Gastrocnemius medialis (tissue), 4 donors: ENCODE measurements around the gene MAP3K7. TPM values are rescaled to one million over a fixed set of nuclear protein-coding genes. Genes with fewer than 3 reads are reported as not detected.

Experiments used
- ATAC-seq, 2 donors: fragments of 150-250 bp; one replicate each; pipeline ENCODE4 v1.9.1; 2016
- DNase-seq, 2 donors: peaks; one replicate each; pipeline ENCODE4 v3.0.0-alpha.2; 2019
- H3K27ac ChIP-seq, 4 donors: fragments of 200-600 bp; sonication (generic); 1 replicate in 1 of 4; 2 replicates in 3 of 4; pipeline ENCODE4 v1.5.1; 2016 to 2018; ENCODE audit warnings: mild to moderate bottlenecking in 2 of 4, moderate library complexity in 1 of 4
- H3K27me3 ChIP-seq, 3 donors: fragments of 200-600 bp; sonication (generic) in 2 of 3; 1 replicate in 1 of 3; 2 replicates in 2 of 3; pipeline versions ENCODE4 v1.5.1 to v1.6.0; 2016 to 2019; ENCODE audit warnings: mild to moderate bottlenecking in 1 of 3, moderate library complexity in 1 of 3
- H3K36me3 ChIP-seq, 2 donors: fragments of 200-600 bp; sonication (generic) in 1 of 2; one replicate each; pipeline ENCODE4 v1.5.1; 2017 to 2018
- H3K4me1 ChIP-seq, 2 donors: fragments of 200-600 bp; sonication (generic) in 1 of 2; one replicate each; pipeline ENCODE4 v1.5.1; 2016 to 2017; ENCODE audit warnings: mild to moderate bottlenecking in 2 of 2
- H3K4me3 ChIP-seq, 4 donors: fragments of 200-600 bp; sonication (generic) in 3 of 4; 1 replicate in 1 of 4; 2 replicates in 3 of 4; pipeline ENCODE4 v1.5.1; 2016 to 2019; ENCODE audit warnings: mild to moderate bottlenecking in 2 of 4
- H3K9me3 ChIP-seq, 3 donors: fragments of 200-600 bp; sonication (generic) in 2 of 3; 1 replicate in 1 of 3; 2 replicates in 2 of 3; pipeline ENCODE4 v1.5.1; 2016 to 2019
- POLR2A ChIP-seq, 2 donors: fragments of 450-650 bp; IDR thresholded peaks; one replicate each; pipeline ENCODE4 v1.6.1; 2017; ENCODE audit warnings: antibody characterized with exemption in 2 of 2, mild to moderate bottlenecking in 2 of 2, moderate library complexity in 2 of 2
- in situ Hi-C, 4 donors: fragments of 200-750 bp; cut with MboI; loops; one replicate each; pipeline versions ENCODE4 v1.15.0 to v1.8.0; 2017; ENCODE audit warnings: low sequenced_read_pairs in 4 of 4
- intact Hi-C: fragments of 100-400 bp; cut with DNase I; formaldehyde crosslinking; loops from one replicate; pipeline ENCODE4 v1.15.1; 2023; ENCODE audit warnings: low total_unique reads
- total RNA-seq, 4 donors: library from RNA; depleted of rRNA; stranded (reverse); fragments of >200 nt; gene quantifications; one replicate each; pipeline versions ENCODE4 v1.1.0 to v1.2.3, GENCODE V29; 2016
- TF ChIP-seq, protein P1 (sequence below), 5 experiments: fragments of 450-650 bp in 3 of 5; fragments of 200-600 bp in 2 of 5; sonication (generic) in 2 of 5; IDR thresholded peaks in 4 of 5; conservative IDR thresholded peaks in 1 of 5; 1 replicate in 4 of 5; 2 replicates in 1 of 5; pipeline ENCODE4 v1.5.1; 2016 to 2019; ENCODE audit warnings: antibody characterized with exemption in 5 of 5, mild to moderate bottlenecking in 3 of 5, moderate library complexity in 3 of 5

Gene MAP3K7
- total RNA-seq, 4 donors from 2014 or later = 16.6 to 27.2 (median 18.9) TPM

DNA sequence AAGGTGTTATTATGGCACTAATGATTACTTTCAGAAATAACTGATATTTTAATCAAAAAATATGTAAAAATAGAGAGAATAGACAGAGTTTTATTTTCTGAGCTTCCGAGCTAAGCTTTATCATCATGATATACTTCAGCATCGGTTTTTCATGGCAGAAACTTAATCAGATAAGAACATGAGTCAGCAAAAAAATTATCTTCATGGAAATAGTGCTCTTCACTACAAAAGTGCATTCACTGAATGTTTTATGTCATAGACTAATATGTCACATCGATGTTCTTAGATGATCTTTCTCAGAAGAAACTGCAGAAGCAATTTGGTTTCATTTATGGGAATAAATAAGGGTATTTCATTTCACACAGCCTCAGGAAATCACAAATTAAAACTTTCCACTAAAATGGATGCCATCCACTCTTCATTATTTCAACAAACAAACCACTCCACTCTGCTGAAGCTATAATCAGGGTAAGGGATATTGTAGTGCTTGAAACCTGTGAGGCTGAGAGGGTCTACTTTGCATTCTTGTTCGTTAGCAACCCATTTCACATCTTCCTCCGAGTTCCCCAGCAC lies 10.2 kb upstream of the MAP3K7 start:
- Histone ChIP-seq H3K27me3 (no peaks in the 10 kb centered on the region), H3K4me1 (no peaks in the 10 kb centered on the region), H3K36me3 (no peaks in the 10 kb centered on the region), H3K9me3 (no peaks in the 10 kb centered on the region), H3K4me3 (no peak overlapping the region), H3K27ac (no peak overlapping the region)
- TF ChIP-seq, protein P1, sequence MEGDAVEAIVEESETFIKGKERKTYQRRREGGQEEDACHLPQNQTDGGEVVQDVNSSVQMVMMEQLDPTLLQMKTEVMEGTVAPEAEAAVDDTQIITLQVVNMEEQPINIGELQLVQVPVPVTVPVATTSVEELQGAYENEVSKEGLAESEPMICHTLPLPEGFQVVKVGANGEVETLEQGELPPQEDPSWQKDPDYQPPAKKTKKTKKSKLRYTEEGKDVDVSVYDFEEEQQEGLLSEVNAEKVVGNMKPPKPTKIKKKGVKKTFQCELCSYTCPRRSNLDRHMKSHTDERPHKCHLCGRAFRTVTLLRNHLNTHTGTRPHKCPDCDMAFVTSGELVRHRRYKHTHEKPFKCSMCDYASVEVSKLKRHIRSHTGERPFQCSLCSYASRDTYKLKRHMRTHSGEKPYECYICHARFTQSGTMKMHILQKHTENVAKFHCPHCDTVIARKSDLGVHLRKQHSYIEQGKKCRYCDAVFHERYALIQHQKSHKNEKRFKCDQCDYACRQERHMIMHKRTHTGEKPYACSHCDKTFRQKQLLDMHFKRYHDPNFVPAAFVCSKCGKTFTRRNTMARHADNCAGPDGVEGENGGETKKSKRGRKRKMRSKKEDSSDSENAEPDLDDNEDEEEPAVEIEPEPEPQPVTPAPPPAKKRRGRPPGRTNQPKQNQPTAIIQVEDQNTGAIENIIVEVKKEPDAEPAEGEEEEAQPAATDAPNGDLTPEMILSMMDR (IDR thresholded peaks at IDR 0.05 in 4 of 5, conservative IDR thresholded peaks at IDR 0.05 in 1 of 5) = no peak
- TF ChIP-seq POLR2A (IDR thresholded peaks at IDR 0.05) = no peak
- intact Hi-C loops = no loop called here
- no peak for DNase-seq
- in situ Hi-C loops = loop anchor here in 1 of 4 donors (25.0 kb wide), 1 partner anchor 1635 kb away; the partner anchor contains the start of gene RNGTT
- no peak for ATAC-seq

DNA sequence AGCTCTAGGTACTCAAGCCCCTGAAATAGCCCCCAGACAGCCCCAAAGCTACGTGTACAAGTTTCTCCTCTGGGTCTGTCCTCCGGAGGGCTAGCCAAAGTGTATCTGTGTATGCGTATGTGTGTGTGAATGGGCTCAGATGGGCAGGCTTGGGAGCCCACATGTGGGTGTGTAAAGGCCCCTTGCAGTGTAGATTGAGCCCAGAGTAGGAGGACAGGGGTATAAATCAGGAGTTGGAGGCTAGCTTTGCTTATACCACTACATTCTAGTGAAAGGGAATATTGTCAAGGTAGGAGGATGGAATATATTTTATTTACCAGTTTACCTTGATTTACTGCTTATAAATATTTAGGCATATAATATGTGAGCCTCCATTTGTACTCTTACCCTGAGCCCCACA lies 9.0 kb upstream of the MAP3K7 start:
- in situ Hi-C loops (loop anchor here in 1 of 4 donors (25.0 kb wide), 1 partner anchor 1634 kb away; the partner anchor contains the start of gene RNGTT), intact Hi-C loops (no loop called here)
- H3K9me3 ChIP-seq = no peaks in the 10 kb centered on the region
- ATAC-seq (no peak), DNase-seq (no peak)
- H3K4me1 ChIP-seq = no peaks in the 10 kb centered on the region
- H3K27ac ChIP-seq = no peak overlapping the region
- TF ChIP-seq, protein P1 (IDR thresholded peaks at IDR 0.05 in 4 of 5, conservative IDR thresholded peaks at IDR 0.05 in 1 of 5) = no peak
- no peak for TF ChIP-seq POLR2A (IDR thresholded peaks at IDR 0.05)
- no peak overlapping the region for H3K4me3 ChIP-seq
- no peaks in the 10 kb centered on the region for H3K27me3 ChIP-seq
- H3K36me3 ChIP-seq = no peaks in the 10 kb centered on the region

DNA sequence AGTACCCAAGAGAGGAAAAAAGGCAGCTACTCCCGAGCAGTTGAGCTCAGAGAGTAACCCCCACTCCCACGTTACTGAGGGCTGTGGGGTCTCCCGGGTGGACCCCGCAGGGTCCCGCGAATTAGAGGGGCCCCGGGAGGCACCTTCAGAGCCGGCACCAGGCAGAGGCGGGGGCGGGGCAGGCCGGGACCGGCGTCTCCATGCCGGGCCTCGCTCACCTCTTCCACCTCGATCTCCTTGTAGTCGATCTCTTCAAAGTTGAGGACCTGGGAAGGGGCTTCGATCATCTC lies 381 bp downstream of the MAP3K7 start:
- ATAC-seq = peak in 1 of 2 donors; percentile 33
- in situ Hi-C loops = loop anchor here in 1 of 4 donors (25.0 kb wide), 1 partner anchor 1624 kb away; the partner anchor contains the start of gene RNGTT
- intact Hi-C loops = no loop called here

DNA sequence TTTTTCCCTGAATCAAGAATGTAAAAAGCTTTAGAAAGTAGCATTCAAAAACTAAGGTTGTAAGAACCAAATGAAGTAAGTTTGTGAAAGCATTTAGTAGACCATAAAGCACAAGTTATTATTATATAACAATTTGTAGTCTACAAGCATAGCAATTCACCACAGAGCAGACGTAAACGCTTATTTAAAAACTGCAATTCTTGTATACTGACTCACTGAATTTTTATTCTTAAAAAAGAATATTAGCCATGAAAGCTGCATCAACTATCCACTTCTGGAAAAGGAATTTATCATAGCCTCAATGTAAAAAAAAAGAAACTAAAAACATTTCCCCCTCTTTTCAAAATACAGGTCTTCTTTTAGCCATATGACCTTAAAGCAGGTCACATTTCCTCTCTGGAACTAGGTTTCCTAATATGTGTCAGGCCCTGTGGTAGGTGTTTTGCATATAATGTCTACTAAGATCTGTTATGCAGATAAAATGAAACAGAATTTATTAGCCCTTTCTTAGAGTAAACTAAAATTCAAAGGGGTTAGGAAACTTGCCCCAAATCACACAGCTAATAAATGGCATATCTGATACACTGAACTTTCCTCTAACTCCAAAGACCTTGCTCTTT lies 2.1 kb downstream of the MAP3K7 start:
- H3K36me3 ChIP-seq = no peaks in the 10 kb centered on the region
- no peak overlapping the region for H3K27ac ChIP-seq
- no peak for DNase-seq
- TF ChIP-seq, protein P1 (IDR thresholded peaks at IDR 0.05 in 4 of 5, conservative IDR thresholded peaks at IDR 0.05 in 1 of 5) = no peak
- no peak for TF ChIP-seq POLR2A (IDR thresholded peaks at IDR 0.05)
- peaks cover 38 to 60% of the 10 kb centered on the region in 2 donors for H3K4me1 ChIP-seq
- no peaks in the 10 kb centered on the region for H3K27me3 ChIP-seq
- in situ Hi-C loops (loop anchor here in 1 of 4 donors (25.0 kb wide), 1 partner anchor 1622 kb away; the partner anchor contains the start of gene RNGTT), intact Hi-C loops (no loop called here)
- H3K9me3 ChIP-seq = no peaks in the 10 kb centered on the region
- peak overlapping the region in 3 of 4 donors; percentile 9 to 100 (median 42) for H3K4me3 ChIP-seq
- ATAC-seq = no peak

More for the DNA sequence above, 381 bp downstream of the MAP3K7 start:
- DNase-seq = no peak
- Histone ChIP-seq H3K27ac (peak overlapping the region; percentile 87 to 96 (median 92)), H3K27me3 (no peaks in the 10 kb centered on the region), H3K9me3 (no peaks in the 10 kb centered on the region), H3K36me3 (no peaks in the 10 kb centered on the region), H3K4me1 (peaks cover 33 to 47% of the 10 kb centered on the region in 2 donors), H3K4me3 (peak overlapping the region; percentile 94 to 100 (median 99))
- TF ChIP-seq, protein P1 (IDR thresholded peaks at IDR 0.05 in 4 of 5, conservative IDR thresholded peaks at IDR 0.05 in 1 of 5) = no peak
- no peak for TF ChIP-seq POLR2A (IDR thresholded peaks at IDR 0.05)
